NCI-H460 (cell line): ENCODE results near the gene SLC25A20. TPM values are rescaled to one million over a fixed set of nuclear protein-coding genes. Genes with fewer than 3 reads are reported as not detected.
"Not testable (repeated sequence)": the region's sequence is repeated elsewhere in the genome, so short reads cannot be mapped to it uniquely, and the experiment has no call there.

Experiments used
- DNase-seq: peaks from one replicate; pipeline ENCODE4 v3.0.0-alpha.2; 2016; ENCODE audit warnings: low read depth; ENCODE audit errors: extremely low read depth
- total RNA-seq: library from RNA; depleted of rRNA; stranded (reverse); fragments of >200 nt; shearing (Covaris generic); gene quantifications from 2 replicates; pipeline ENCODE4 v1.2.3, GENCODE V29; 2014; rRNA removed

SLC25A20 gene
- total RNA-seq, 1 experiment from 2014 or later: 11.6 TPM

- peak; percentile 77 for DNase-seq
Observed at GRCh38 chr3:48847504-48848423, 50.9 kb downstream of the SLC25A20 start, which contains the start of gene PRKAR2A. Gene PRKAR2A, minus strand, starts transcription at chr3:48847874. Its CDS starts 278 bp downstream, at chr3:48847596.

- DNase-seq: peak; percentile 28
Observed at GRCh38 chr3:48847053-48847503, 51.6 kb downstream of the SLC25A20 start.

DNA sequence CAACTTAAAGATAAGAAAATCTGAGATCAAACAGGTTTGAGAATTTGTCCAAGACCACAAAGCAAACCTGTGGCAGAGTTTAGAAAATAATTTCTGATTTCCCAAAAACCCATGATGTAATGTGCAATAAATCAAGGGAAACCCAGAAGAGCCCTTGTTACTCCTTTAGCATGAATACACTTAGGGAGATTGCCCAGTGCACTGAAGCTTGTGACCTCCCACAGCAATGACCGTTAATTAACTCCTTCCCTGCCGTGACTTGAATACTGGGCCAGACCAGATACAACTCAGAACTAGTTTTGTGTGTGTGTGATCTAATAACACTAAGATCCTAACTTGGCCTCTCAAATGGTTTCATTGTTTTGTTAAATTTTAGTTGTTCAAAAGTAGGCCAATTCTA is 53.5 kb downstream of the SLC25A20 start:
- DNase-seq: no peak

GRCh38 chr3:48837163-48837562 is 61.5 kb downstream of the SLC25A20 start:
- no peak for DNase-seq

DNA sequence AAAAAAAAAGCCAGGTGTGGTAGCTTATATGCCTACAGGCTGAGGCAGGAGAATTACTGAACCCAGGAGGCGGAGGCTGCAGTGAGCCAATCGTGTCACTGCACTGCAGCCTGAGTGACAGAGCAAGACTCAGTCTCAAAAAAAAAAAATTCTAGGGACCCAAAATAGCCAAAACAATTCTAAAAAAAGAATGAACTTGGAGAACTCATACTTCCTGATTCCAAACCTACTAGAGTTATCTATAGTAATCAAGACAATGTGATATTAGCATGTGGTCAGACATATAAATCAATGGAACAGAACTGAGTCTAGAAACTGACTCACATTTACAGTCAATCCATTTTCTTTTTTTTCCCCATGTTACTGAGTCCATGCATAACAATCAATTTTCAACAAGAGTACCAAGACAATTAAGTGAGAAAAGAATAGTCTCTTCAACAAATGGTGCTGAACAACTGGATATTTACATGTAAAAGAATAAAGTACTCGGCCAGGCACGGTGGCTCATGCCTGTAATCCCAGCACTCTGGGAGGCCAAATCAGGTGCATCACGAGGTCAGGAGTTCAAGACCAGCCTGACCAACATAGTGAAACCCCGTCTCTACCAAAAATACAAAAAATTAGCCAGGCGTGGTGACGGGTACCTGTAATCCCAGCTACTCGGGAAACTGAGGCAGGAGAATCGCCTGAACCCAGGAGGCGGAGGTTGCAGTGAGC is 62.9 kb downstream of the SLC25A20 start:
- DNase-seq: no peak

DNA sequence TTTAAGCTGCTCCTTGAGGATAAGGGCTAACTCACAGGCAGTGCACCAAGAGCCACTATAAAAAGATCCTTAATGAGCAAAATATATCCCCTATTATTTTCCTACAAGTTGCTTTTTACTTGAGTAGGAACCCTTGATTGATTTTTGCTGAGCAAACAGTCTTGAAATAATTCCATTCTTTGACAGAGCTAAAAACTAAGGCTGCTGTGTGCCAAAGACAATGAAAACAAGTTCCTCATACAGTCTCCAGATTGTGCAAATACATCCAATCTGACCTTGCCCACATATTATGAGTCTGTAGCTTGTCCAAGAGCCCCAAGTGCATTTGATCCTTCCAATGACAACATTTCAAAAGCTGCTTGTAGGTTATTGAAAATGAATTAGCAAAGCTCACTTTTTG is 66.0 kb downstream of the SLC25A20 start:
- no peak for DNase-seq

- DNase-seq: no peak
Observed at GRCh38 chr3:48830715-48831114, 68.0 kb downstream of the SLC25A20 start.

DNA sequence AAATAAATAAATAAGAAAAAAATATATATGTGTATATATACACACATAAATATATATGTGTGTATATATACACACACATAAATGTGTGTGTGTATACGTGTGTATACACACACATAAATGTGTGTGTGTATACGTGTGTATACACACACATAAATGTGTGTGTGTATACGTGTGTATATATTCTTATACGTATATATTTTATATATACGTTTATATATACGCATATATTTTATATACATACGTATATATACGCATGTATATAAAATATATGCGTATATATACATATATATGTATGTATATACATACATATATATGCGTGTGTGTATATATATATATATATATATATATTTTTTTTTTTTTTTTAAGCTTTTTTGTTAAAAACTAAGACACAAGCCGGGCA is 69.2 kb downstream of the SLC25A20 start:
- DNase-seq: not testable (repeated sequence)

- DNase-seq: not testable (repeated sequence)
Observed at GRCh38 chr3:48827874-48828273, 70.8 kb downstream of the SLC25A20 start.

DNA sequence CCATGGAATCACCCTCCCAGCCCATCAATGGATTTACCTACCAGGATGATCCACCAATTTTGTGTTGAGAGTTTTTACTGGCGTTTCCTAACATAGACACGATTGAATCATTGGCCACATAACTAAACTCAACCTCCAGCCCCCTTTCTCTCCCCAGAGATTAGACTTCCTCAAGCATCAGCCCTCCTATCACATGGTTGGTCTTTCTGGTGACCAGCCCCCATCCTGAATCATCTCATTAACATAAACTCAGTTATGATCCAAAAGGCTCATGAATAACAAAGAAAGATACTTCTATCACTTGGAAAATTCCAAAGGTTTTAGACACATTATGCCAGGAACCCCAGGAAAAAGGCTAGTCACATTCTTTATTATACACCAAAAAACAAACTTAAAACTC is 72.2 kb downstream of the SLC25A20 start:
- no peak for DNase-seq

DNA sequence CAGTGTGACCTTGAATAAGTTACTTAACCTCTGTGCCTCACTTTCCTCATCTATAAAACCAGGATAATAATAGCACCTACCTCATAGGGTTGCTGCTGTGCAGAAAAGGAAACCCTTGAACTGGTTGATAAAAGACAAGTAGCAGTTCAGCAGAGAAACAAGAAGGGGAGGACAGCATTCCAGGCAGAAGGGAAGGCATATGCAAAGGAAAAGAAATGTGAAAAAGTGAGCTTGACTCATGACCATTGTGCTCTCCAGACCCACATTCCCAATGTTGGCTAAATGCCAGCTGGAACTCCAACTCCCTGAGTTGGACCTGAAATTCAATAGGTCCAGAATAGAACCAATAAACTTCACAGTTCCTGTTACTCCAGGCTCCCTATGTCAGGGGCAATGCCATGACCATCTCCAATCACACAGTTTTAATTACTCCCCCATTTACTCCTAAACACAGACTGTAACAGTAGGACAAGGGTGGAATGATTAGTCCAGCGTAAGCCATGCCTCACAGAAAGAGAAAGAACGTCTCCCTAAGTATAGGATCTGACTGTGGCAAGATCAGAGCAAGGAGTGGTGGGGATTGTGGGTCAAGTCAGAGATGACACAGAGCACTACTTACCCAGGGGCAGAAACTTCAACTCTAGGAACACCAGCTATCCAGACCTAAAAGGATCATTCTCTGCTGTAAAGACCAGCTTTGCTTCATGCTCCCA is 77.9 kb downstream of the SLC25A20 start:
- no peak for DNase-seq

GRCh38 chr3:48819234-48820221 is 79.2 kb downstream of the SLC25A20 start:
- no peak for DNase-seq

DNA sequence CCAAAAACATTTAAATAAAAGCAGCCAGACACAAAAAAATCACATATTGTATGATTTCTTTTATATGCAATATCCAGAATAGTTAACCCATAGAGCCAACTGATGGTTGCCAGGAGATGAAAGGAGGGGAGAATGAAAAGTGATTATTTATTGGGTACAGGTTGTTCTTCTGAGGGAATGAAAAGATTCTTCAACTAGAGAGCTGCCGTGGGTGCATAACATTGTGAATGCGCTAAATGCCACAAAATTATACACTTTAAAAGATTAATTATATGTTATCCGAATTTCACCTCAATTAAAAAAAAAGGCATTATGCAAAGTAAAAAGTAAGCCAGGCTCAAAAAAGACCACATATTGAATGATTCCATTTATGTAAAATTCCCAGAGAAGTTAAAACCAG is 87.2 kb downstream of the SLC25A20 start:
- no peak for DNase-seq

Other genes with a start within 250 kb of the SLC25A20 start
- gene CELSR3, start 236.0 kb downstream of the SLC25A20 start, total RNA-seq: 0.79 and 1.4 TPM in 2 replicates
- 15.9 and 17.2 TPM in 2 replicates for gene NCKIPSD, start 213.0 kb downstream of the SLC25A20 start, total RNA-seq
- gene IP6K2, start 181.7 kb downstream of the SLC25A20 start, total RNA-seq: 45.0 and 56.3 TPM in 2 replicates
- gene PRKAR2A, start 51.0 kb downstream of the SLC25A20 start, total RNA-seq: 20.5 and 23.1 TPM in 2 replicates
- 88.3 and 99.3 TPM in 2 replicates for gene ARIH2, start 20.0 kb upstream of the SLC25A20 start, total RNA-seq
- 43.0 and 45.8 TPM in 2 replicates for gene P4HTM, start 91.4 kb upstream of the SLC25A20 start, total RNA-seq
- gene WDR6, start 108.5 kb upstream of the SLC25A20 start, total RNA-seq: 27.8 and 28.2 TPM in 2 replicates
- 29.7 and 36.8 TPM in 2 replicates for gene DALRD3, start 119.7 kb upstream of the SLC25A20 start, total RNA-seq
- 81.5 and 103 TPM in 2 replicates for gene NDUFAF3, start 123.2 kb upstream of the SLC25A20 start, total RNA-seq
- 496 and 547 TPM in 2 replicates for gene IMPDH2, start 130.5 kb upstream of the SLC25A20 start, total RNA-seq
- gene QRICH1, start 195.2 kb upstream of the SLC25A20 start, total RNA-seq: 49.4 and 63.7 TPM in 2 replicates
- 143 and 164 TPM in 2 replicates for gene QARS1, start 205.9 kb upstream of the SLC25A20 start, total RNA-seq
- gene USP19, start 221.9 kb upstream of the SLC25A20 start, total RNA-seq: 26.6 and 33.5 TPM in 2 replicates
- 174 and 177 TPM in 2 replicates for gene LAMB2, start 234.2 kb upstream of the SLC25A20 start, total RNA-seq